Measurements from ENCODE around the gene SPRR2D. TPM values are rescaled to one million over a fixed set of nuclear protein-coding genes. Genes with fewer than 3 reads are reported as not detected.

SPRR2D gene
- polyA plus RNA-seq, 1 donor (not counting 4 experiments of a cell fraction or from before 2014, with no cell fraction given): 6.6 TPM

GRCh38 chr1:153058826-153059784 is 18.2 kb upstream of the SPRR2D start:
- H3K4me2 ChIP-seq (ENCODE audit: control insufficient read depth, extremely low read depth, insufficient read depth, low read depth, low read length): no peak overlapping the region
- H3K4me1 ChIP-seq (ENCODE audit: control insufficient read depth, extremely low read depth, insufficient read depth, low read length): peaks cover 20% of the 10 kb centered on the region
- no peak overlapping the region for H3K27ac ChIP-seq (ENCODE audit: control insufficient read depth, insufficient read depth, low read length)
- H3K4me3 ChIP-seq (ENCODE audit: control insufficient read depth in 2 of 3, extremely low read depth in 1 of 3, insufficient read depth in 2 of 3, low read depth in 1 of 3, low read length in 3 of 3): no peak overlapping the region
- H3K27me3 ChIP-seq (ENCODE audit: control insufficient read depth, extremely low read depth, insufficient read depth, low read length): no peaks in the 10 kb centered on the region
- FAIRE-seq (peak; percentile 57), DNase-seq (ENCODE audit: low read depth, low spot score) (no peak)
- no peaks in the 10 kb centered on the region for H3K79me2 ChIP-seq (ENCODE audit: control insufficient read depth, insufficient read depth, low read length)
- H3K9me1 ChIP-seq (ENCODE audit: control insufficient read depth, extremely low read depth, insufficient read depth, low read length): no peaks in the 10 kb centered on the region
- dilution Hi-C loops (cut with MboI; ENCODE audit: extremely low pct_ligation_motif_present, low sequenced_read_pairs): no loop called here
- no peaks in the 10 kb centered on the region for H3K9me3 ChIP-seq (ENCODE audit: control insufficient read depth, low read depth, low read length)
- H3K36me3 ChIP-seq (ENCODE audit: control insufficient read depth in 2 of 2, extremely low read depth in 1 of 2, insufficient read depth in 2 of 2, low read length in 2 of 2): no peaks in the 10 kb centered on the region
- no peaks in the 10 kb centered on the region for H4K20me1 ChIP-seq (ENCODE audit: control insufficient read depth, extremely low read depth, insufficient read depth, low read length)
- H2AFZ ChIP-seq (ENCODE audit: control insufficient read depth, low read length): no peak overlapping the region
- TF ChIP-seq CTCF (optimal IDR thresholded peaks at IDR 0.05 in 1 of 3, IDR thresholded peaks at IDR 0.05 in 1 of 3, conservative IDR thresholded peaks at IDR 0.05 in 1 of 3; ENCODE audit: extremely low read depth in 1 of 3, insufficient read depth in 2 of 3, low read length in 3 of 3) (no peak), EZH2 (IDR thresholded peaks at IDR 0.05; ENCODE audit: low read length) (no peak)
- no peak overlapping the region for H3K9ac ChIP-seq (ENCODE audit: control insufficient read depth, extremely low read depth, insufficient read depth, low read length)

GRCh38 chr1:153058154-153058553 is 17.2 kb upstream of the SPRR2D start:
- no peak overlapping the region for H3K4me3 ChIP-seq (ENCODE audit: control insufficient read depth in 2 of 3, extremely low read depth in 1 of 3, insufficient read depth in 2 of 3, low read depth in 1 of 3, low read length in 3 of 3)
- no peaks in the 10 kb centered on the region for H3K79me2 ChIP-seq (ENCODE audit: control insufficient read depth, insufficient read depth, low read length)
- no peak overlapping the region for H2AFZ ChIP-seq (ENCODE audit: control insufficient read depth, low read length)
- H4K20me1 ChIP-seq (ENCODE audit: control insufficient read depth, extremely low read depth, insufficient read depth, low read length): no peaks in the 10 kb centered on the region
- no peak overlapping the region for H3K9ac ChIP-seq (ENCODE audit: control insufficient read depth, extremely low read depth, insufficient read depth, low read length)
- H3K4me2 ChIP-seq (ENCODE audit: control insufficient read depth, extremely low read depth, insufficient read depth, low read depth, low read length): no peak overlapping the region
- H3K27me3 ChIP-seq (ENCODE audit: control insufficient read depth, extremely low read depth, insufficient read depth, low read length): no peaks in the 10 kb centered on the region
- H3K27ac ChIP-seq (ENCODE audit: control insufficient read depth, insufficient read depth, low read length): no peak overlapping the region
- no peak for DNase-seq (ENCODE audit: low read depth, low spot score)
- no peak for FAIRE-seq
- H3K9me3 ChIP-seq (ENCODE audit: control insufficient read depth, low read depth, low read length): no peaks in the 10 kb centered on the region
- H3K9me1 ChIP-seq (ENCODE audit: control insufficient read depth, extremely low read depth, insufficient read depth, low read length): no peaks in the 10 kb centered on the region
- peaks cover 20% of the 10 kb centered on the region for H3K4me1 ChIP-seq (ENCODE audit: control insufficient read depth, extremely low read depth, insufficient read depth, low read length)
- H3K36me3 ChIP-seq (ENCODE audit: control insufficient read depth in 2 of 2, extremely low read depth in 1 of 2, insufficient read depth in 2 of 2, low read length in 2 of 2): no peaks in the 10 kb centered on the region
- TF ChIP-seq CTCF (optimal IDR thresholded peaks at IDR 0.05 in 1 of 3, IDR thresholded peaks at IDR 0.05 in 1 of 3, conservative IDR thresholded peaks at IDR 0.05 in 1 of 3; ENCODE audit: extremely low read depth in 1 of 3, insufficient read depth in 2 of 3, low read length in 3 of 3) (no peak), EZH2 (IDR thresholded peaks at IDR 0.05; ENCODE audit: low read length) (no peak)
- dilution Hi-C loops (cut with MboI; ENCODE audit: extremely low pct_ligation_motif_present, low sequenced_read_pairs): no loop called here
